OCI-LY7 (cell line): ENCODE measurements around the gene LRRC4B. TPM values are rescaled to one million over a fixed set of nuclear protein-coding genes. Genes with fewer than 3 reads are reported as not detected.

ENCODE experiments used
- BruUV-seq: library from RNA; stranded (reverse); fragments of 400-500 nt; replicated peaks from 2 replicates; lab custom pipeline; 2021; lab: Mats Ljungman, UMichigan
- CTCF ChIA-PET: fragments of 300-600 bp; sonication (Branson Sonifier 250); formaldehyde crosslinking; loops from one replicate; lab custom pipeline; 2022; ENCODE audit warnings: antibody characterized with exemption; ENCODE audit not compliant: unreplicated experiment; lab: Charles Lee
- POLR2A ChIA-PET: fragments of 300-600 bp; sonication (Branson Sonifier 250); formaldehyde crosslinking; loops from one replicate; lab custom pipeline; 2022; ENCODE audit warnings: antibody characterized with exemption; lab: Charles Lee
- DNase-seq: peaks from one replicate; pipeline ENCODE4 v3.0.0-alpha.2; 2015; ENCODE audit warnings: low spot score
- H2AFZ ChIP-seq: fragments of 200-600 bp; sonication (generic), shearing (Covaris generic); 2 replicates; pipeline ENCODE4 v1.6.1; 2014; ENCODE audit warnings: mild to moderate bottlenecking, antibody characterized with exemption, low read length, moderate library complexity
- H3K27ac ChIP-seq: fragments of 200-600 bp; sonication (generic); 2 replicates; pipeline ENCODE4 v1.5.1; 2014; ENCODE audit warnings: mixed run types, low read depth, mild to moderate bottlenecking, moderate library complexity, low read length, inconsistent platforms; ENCODE audit not compliant: poor library complexity, severe bottlenecking
- H3K36me3 ChIP-seq: fragments of 200-600 bp; sonication (generic); 2 replicates; pipeline ENCODE4 v1.6.1; 2014; ENCODE audit warnings: mild to moderate bottlenecking, antibody characterized with exemption, low read length, moderate library complexity, mixed read lengths; ENCODE audit not compliant: insufficient read depth
- H3K4me1 ChIP-seq: fragments of 200-600 bp; sonication (generic); 2 replicates; pipeline ENCODE4 v1.5.1; 2014; ENCODE audit warnings: mild to moderate bottlenecking, low read length; ENCODE audit not compliant: insufficient read depth, poor library complexity, severe bottlenecking
- H3K4me2 ChIP-seq: fragments of 200-600 bp; sonication (generic); 2 replicates; pipeline ENCODE4 v1.6.1; 2014; ENCODE audit warnings: mild to moderate bottlenecking, low read length
- H3K4me3 ChIP-seq: fragments of 200-600 bp; sonication (generic); 2 replicates; pipeline ENCODE4 v1.5.1; 2014; ENCODE audit warnings: mild to moderate bottlenecking, low read depth, low read length; ENCODE audit not compliant: poor library complexity, severe bottlenecking
- H3K79me2 ChIP-seq: fragments of 200-600 bp; sonication (generic); 2 replicates; pipeline ENCODE4 v1.6.1; 2016; ENCODE audit warnings: low read depth, mild to moderate bottlenecking, low read length, moderate library complexity, mixed read lengths; ENCODE audit not compliant: insufficient read depth
- H3K9me2 ChIP-seq: fragments of 200-600 bp; sonication (generic); 2 replicates; pipeline ENCODE4 v1.6.1; 2016; ENCODE audit warnings: mild to moderate bottlenecking, low read length, mixed read lengths; ENCODE audit not compliant: insufficient read depth
- H3K9me3 ChIP-seq: fragments of 200-600 bp; sonication (generic); 2 replicates; pipeline ENCODE4 v1.6.1; 2014; ENCODE audit warnings: mild to moderate bottlenecking, mixed run types, low read length, mixed read lengths
- H4K20me1 ChIP-seq: fragments of 200-600 bp; sonication (generic); 2 replicates; pipeline ENCODE4 v1.6.1; 2014; ENCODE audit warnings: mild to moderate bottlenecking, antibody characterized with exemption, low read length, moderate library complexity, mixed read lengths; ENCODE audit not compliant: insufficient read depth
- CTCF ChIP-seq: fragments of 200-600 bp; sonication (generic); conservative IDR thresholded peaks from 2 replicates; pipeline ENCODE4 v1.5.1; 2014; ENCODE audit warnings: mild to moderate bottlenecking, antibody characterized with exemption, low read length, moderate library complexity, mixed read lengths
- EZH2phosphoT487 ChIP-seq: fragments of 200-600 bp; sonication (generic); IDR thresholded peaks from 2 replicates; pipeline ENCODE4 v1.6.1; 2018; ENCODE audit warnings: low read depth, borderline replicate concordance, mild to moderate bottlenecking, mixed run types, antibody characterized with exemption, low read length, moderate library complexity, mixed read lengths
- intact Hi-C: fragments of 100-400 bp; cut with micrococcal nuclease; formaldehyde crosslinking; loops from one replicate; pipeline ENCODE4 v1.10.0; 2022; ENCODE audit not compliant: unreplicated experiment
- total RNA-seq, 2 experiments: library from RNA; depleted of rRNA in 1 of 2; stranded (reverse); fragments of >200 nt in 1 of 2; shearing (Covaris generic) in 1 of 2; gene quantifications; 2 replicates each; pipeline ENCODE4 v1.2.3, GENCODE V29; 2014 to 2022

Gene LRRC4B
- total RNA-seq, 2 experiments from 2014 or later: 0.29 TPM; not detected in 1

GRCh38 chr19:50492303-50493052 is 75.8 kb downstream of the LRRC4B start:
- H3K36me3 ChIP-seq: no peaks in the 10 kb centered on the region
- no peak overlapping the region for H3K4me2 ChIP-seq
- no peaks in the 10 kb centered on the region for H3K4me1 ChIP-seq
- ChIA-PET POLR2A (no interaction called here), CTCF (no interaction called here)
- no peaks in the 10 kb centered on the region for H3K79me2 ChIP-seq
- intact Hi-C loops: no loop called here
- TF ChIP-seq CTCF (no peak), EZH2phosphoT487 (no peak)
- H3K9me2 ChIP-seq: no peaks in the 10 kb centered on the region
- no peak overlapping the region for H3K27ac ChIP-seq
- H3K4me3 ChIP-seq: no peak overlapping the region
- BruUV-seq: no TSS peak
- H4K20me1 ChIP-seq: no peaks in the 10 kb centered on the region
- no peak for DNase-seq
- H3K9me3 ChIP-seq: no peaks in the 10 kb centered on the region
- H2AFZ ChIP-seq: no peak overlapping the region

DNA sequence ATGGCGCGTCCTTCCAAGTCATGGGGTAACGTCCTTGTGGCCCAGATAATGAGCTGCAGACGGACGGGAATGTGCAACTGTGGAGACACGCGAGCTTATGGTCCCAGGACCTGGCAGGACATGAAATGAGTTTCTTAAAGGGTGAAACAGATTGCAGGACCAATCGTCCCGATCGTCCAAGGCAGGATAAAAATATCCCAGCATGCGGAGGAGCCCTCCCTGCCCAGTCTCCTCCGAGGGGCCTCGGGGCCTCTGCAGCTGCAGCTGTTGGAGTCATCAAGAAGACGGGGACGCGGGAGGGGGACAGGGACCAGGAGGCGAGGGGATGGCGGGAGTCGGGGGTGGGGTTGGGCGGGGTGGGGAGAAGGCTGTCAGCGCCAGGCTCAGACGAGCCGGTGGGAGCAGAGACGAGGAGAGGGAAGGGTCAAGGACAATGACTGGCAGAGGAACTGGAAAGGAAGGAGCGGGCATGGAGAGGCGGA is 77.2 kb downstream of the LRRC4B start:
- H2AFZ ChIP-seq: no peak overlapping the region
- POLR2A ChIA-PET: no interaction called here
- intact Hi-C loops: no loop called here
- H3K9me2 ChIP-seq: no peaks in the 10 kb centered on the region
- no peaks in the 10 kb centered on the region for H4K20me1 ChIP-seq
- CTCF ChIA-PET: no interaction called here
- no peak overlapping the region for H3K4me2 ChIP-seq
- TF ChIP-seq CTCF: no peak
- TF ChIP-seq EZH2phosphoT487: no peak
- no peaks in the 10 kb centered on the region for H3K79me2 ChIP-seq
- H3K27ac ChIP-seq: no peak overlapping the region
- peaks cover 9% of the 10 kb centered on the region for H3K9me3 ChIP-seq
- peaks cover 10% of the 10 kb centered on the region for H3K36me3 ChIP-seq
- DNase-seq: no peak
- H3K4me1 ChIP-seq: no peaks in the 10 kb centered on the region
- no TSS peak for BruUV-seq
- H3K4me3 ChIP-seq: no peak overlapping the region

- no peaks in the 10 kb centered on the region for H3K4me1 ChIP-seq
- TF ChIP-seq CTCF (no peak), EZH2phosphoT487 (no peak)
- CTCF ChIA-PET: no interaction called here
- no peak overlapping the region for H3K27ac ChIP-seq
- H4K20me1 ChIP-seq: no peaks in the 10 kb centered on the region
- no peak overlapping the region for H3K4me2 ChIP-seq
- H2AFZ ChIP-seq: no peak overlapping the region
- no peak for DNase-seq
- no peaks in the 10 kb centered on the region for H3K79me2 ChIP-seq
- intact Hi-C loops: no loop called here
- no TSS peak for BruUV-seq
- POLR2A ChIA-PET: no interaction called here
- no peaks in the 10 kb centered on the region for H3K9me2 ChIP-seq
- no peak overlapping the region for H3K4me3 ChIP-seq
- H3K36me3 ChIP-seq: peaks cover 16% of the 10 kb centered on the region
- H3K9me3 ChIP-seq: peaks cover 13% of the 10 kb centered on the region
These were observed 77.8 kb downstream of the LRRC4B start for GRCh38 chr19:50490411-50490811.
